ENCODE data around the gene COL6A2.

COL6A2 gene

DNA sequence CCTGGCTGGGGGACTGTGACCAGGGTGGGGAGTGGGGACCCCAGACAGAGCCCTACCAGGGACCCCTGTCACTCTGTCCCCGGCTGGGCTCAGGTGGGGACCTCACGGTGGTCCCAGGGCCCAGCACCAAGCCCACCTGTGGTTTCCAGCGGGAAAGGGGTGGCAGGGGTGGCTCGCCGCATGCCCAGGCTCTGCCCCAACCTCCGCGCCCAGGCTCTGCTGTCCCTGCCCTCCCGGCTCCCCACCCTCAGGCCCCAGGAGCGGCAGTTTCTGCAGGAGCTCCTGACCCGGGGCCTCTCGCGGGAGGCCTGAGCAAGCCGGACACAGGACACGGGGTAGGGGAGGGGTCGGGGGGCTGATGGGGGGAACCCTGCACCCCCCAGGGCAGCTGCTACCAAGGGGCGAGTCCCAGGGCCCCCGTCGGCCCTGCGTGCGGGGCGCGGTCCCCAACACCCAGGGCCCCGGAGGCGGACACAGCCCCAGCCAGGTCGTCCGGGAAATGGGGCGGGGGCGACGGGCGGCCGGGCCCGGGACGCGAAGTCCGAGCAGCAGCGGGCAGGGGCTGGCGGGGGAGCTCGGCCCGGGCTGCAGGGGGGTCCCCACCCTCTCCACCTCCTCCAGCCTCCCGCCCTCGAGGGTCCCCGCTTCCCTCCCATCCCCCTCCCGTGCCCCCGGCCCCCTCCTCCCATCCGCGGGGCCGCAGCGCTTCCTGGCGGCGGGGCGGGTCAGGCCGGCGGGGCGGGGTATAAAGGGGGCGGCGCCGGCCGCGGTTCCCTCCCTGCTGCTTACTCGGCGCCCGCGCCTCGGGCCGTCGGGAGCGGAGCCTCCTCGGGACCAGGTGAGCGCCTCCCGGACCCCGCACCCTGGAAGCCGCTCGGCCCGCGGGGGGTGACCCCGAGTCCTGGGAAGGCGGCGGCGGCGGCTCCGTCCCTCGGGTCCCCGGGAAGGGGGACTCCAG lies at the start of gene COL6A2:
TSS of gene COL6A2 (plus strand) at position 777 of the 958 bp plus-strand sequence.
- H3K27ac Mint-ChIP-seq (ENCODE audit: low read depth), result no peak within 1 kb of the TSS
- peaks cover 16% of the 10 kb centered on the region for H3K36me3 Mint-ChIP-seq (ENCODE audit: insufficient read depth)
- peak within 1 kb of the TSS; percentile 71 for H3K4me3 Mint-ChIP-seq
- peaks cover 18% of the 10 kb centered on the region for H3K27me3 Mint-ChIP-seq
- H3K9me3 Mint-ChIP-seq, result peaks cover 5% of the 10 kb centered on the region
- peak; percentile 44 for ATAC-seq (replicated peaks; ENCODE audit: extremely low read depth, poor library complexity, severe bottlenecking)
- peak; percentile 13 to 16 for DNase-seq (ENCODE audit: low spot score in 2 of 2)
- H3K4me1 Mint-ChIP-seq, result peaks cover 19% of the 10 kb centered on the region

- H3K4me1 Mint-ChIP-seq, result peaks cover 7% of the 10 kb centered on the region
- DNase-seq (ENCODE audit: low spot score in 2 of 2), result no peak
Measured at GRCh38 chr21:46048926-46049889, 48.7 kb upstream of the COL6A2 start.

GRCh38 chr21:46049890-46050667 lies 47.8 kb upstream of the COL6A2 start:
- DNase-seq (ENCODE audit: low spot score in 2 of 2) (no peak), ATAC-seq (replicated peaks; ENCODE audit: extremely low read depth, poor library complexity, severe bottlenecking) (no peak)
- Mint-ChIP-seq H3K4me3 (no peak overlapping the region), H3K27me3 (no peaks in the 10 kb centered on the region), H3K9me3 (no peaks in the 10 kb centered on the region), H3K4me1 (peaks cover 7% of the 10 kb centered on the region), H3K36me3 (ENCODE audit: insufficient read depth) (peaks cover 7% of the 10 kb centered on the region), H3K27ac (ENCODE audit: low read depth) (no peak overlapping the region)

More at GRCh38 chr21:46048926-46049889, 48.7 kb upstream of the COL6A2 start:
- H3K27ac Mint-ChIP-seq (ENCODE audit: low read depth), result no peak overlapping the region
- H3K9me3 Mint-ChIP-seq, result no peaks in the 10 kb centered on the region
- H3K36me3 Mint-ChIP-seq (ENCODE audit: insufficient read depth), result peaks cover 7% of the 10 kb centered on the region
- no peaks in the 10 kb centered on the region for H3K27me3 Mint-ChIP-seq
- ATAC-seq (replicated peaks; ENCODE audit: extremely low read depth, poor library complexity, severe bottlenecking), result no peak
- no peak overlapping the region for H3K4me3 Mint-ChIP-seq

- DNase-seq (ENCODE audit: low spot score in 2 of 2), result no peak
- Mint-ChIP-seq H3K27ac (ENCODE audit: low read depth) (no peak overlapping the region), H3K27me3 (no peaks in the 10 kb centered on the region), H3K4me1 (peaks cover 7% of the 10 kb centered on the region), H3K4me3 (no peak overlapping the region), H3K36me3 (ENCODE audit: insufficient read depth) (peaks cover 11% of the 10 kb centered on the region), H3K9me3 (no peaks in the 10 kb centered on the region)
- no peak for ATAC-seq (replicated peaks; ENCODE audit: extremely low read depth, poor library complexity, severe bottlenecking)
Measured at GRCh38 chr21:46050668-46051378, 47.1 kb upstream of the COL6A2 start.

DNA sequence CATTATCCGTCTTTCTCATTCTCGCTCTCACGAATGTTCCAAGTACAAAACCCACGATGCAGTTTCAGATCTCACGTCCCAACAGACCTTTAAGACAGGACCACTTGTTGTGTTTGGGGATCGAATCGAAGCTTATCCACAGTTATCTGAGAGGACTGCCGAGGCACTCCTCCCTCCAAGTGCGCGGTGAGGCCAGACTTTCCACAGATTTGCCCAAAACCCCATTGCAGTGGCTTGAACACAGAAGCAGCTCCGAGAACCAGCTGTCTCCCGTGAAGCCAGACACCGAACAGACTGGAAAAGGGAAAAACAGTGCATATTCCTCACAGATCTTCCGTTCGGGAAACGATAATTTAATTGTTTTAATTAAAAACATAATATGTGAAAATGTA lies 46.5 kb upstream of the COL6A2 start:
- Mint-ChIP-seq H3K4me3 (no peak overlapping the region), H3K4me1 (peaks cover 7% of the 10 kb centered on the region), H3K27me3 (no peaks in the 10 kb centered on the region), H3K27ac (ENCODE audit: low read depth) (no peak overlapping the region), H3K9me3 (no peaks in the 10 kb centered on the region), H3K36me3 (ENCODE audit: insufficient read depth) (peaks cover 11% of the 10 kb centered on the region)
- ATAC-seq (replicated peaks; ENCODE audit: extremely low read depth, poor library complexity, severe bottlenecking) (no peak), DNase-seq (ENCODE audit: low spot score in 2 of 2) (no peak)

GRCh38 chr21:46051821-46052675 lies 45.9 kb upstream of the COL6A2 start:
- Mint-ChIP-seq H3K27me3 (peaks cover 2% of the 10 kb centered on the region), H3K27ac (ENCODE audit: low read depth) (peak overlapping the region; percentile 89), H3K4me1 (peaks cover 7% of the 10 kb centered on the region), H3K4me3 (no peak overlapping the region), H3K36me3 (ENCODE audit: insufficient read depth) (peaks cover 11% of the 10 kb centered on the region), H3K9me3 (no peaks in the 10 kb centered on the region)
- no peak for ATAC-seq (replicated peaks; ENCODE audit: extremely low read depth, poor library complexity, severe bottlenecking)
- no peak for DNase-seq (ENCODE audit: low spot score in 2 of 2)

DNA sequence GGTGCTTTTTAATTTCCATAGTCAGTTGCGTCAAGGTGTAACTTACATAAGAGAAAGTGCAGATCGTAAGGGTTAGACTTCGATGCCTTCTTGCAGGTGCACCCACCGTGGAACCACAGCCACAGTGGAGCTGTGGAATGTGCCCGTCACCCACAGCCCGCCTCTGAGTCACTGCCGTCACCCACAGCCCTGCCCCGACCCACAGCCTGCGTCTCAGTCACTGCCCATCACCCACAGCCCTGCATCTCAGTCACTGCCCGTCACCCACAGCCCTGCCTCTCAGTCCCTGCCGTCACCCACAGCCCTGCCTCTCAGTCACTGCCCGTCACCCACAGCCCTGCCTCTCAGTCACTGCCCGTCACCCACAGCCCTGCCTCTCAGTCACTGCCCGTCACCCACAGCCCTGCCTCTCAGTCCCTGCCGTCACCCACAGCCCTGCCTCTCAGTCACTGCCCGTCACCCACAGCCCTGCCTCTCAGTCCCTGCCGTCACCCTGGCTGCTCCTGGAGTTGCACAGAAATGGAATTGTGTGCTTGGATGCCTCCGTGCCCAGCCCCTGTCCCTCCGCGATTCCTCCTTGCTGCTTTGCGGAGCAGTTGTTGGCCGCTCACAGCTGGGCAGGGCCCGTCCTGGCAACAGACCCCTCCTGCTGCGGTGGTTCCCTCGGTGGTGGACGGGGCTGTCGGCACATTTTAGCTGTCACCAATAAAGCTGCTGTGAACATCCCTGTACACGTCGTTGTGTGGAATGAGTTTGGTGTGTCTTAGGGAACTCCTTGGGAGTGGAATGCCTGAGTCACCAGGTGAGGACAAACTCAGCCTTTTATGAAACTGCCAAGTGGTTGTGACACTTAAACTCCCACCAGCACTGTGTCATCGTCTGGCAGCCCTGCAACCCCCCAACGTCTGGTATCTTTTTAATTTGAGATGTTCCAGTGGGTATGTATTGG lies 44.9 kb upstream of the COL6A2 start:
- Mint-ChIP-seq H3K27ac (ENCODE audit: low read depth) (peak overlapping the region; percentile 89), H3K9me3 (no peaks in the 10 kb centered on the region), H3K36me3 (ENCODE audit: insufficient read depth) (peaks cover 11% of the 10 kb centered on the region), H3K4me1 (peaks cover 17% of the 10 kb centered on the region), H3K27me3 (peaks cover 9% of the 10 kb centered on the region), H3K4me3 (peak overlapping the region; percentile 20)
- DNase-seq (ENCODE audit: low spot score in 2 of 2) (peak in 1 of 2 donors; percentile 77), ATAC-seq (replicated peaks; ENCODE audit: extremely low read depth, poor library complexity, severe bottlenecking) (peak; percentile 82)

- Mint-ChIP-seq H3K27me3 (peaks cover 17% of the 10 kb centered on the region), H3K9me3 (no peaks in the 10 kb centered on the region), H3K36me3 (ENCODE audit: insufficient read depth) (peaks cover 12% of the 10 kb centered on the region), H3K4me1 (peaks cover 24% of the 10 kb centered on the region), H3K4me3 (no peak overlapping the region), H3K27ac (ENCODE audit: low read depth) (peak overlapping the region; percentile 89)
- ATAC-seq (replicated peaks; ENCODE audit: extremely low read depth, poor library complexity, severe bottlenecking) (no peak), DNase-seq (ENCODE audit: low spot score in 2 of 2) (no peak)
Measured at GRCh38 chr21:46054031-46054430, 43.9 kb upstream of the COL6A2 start.

DNA sequence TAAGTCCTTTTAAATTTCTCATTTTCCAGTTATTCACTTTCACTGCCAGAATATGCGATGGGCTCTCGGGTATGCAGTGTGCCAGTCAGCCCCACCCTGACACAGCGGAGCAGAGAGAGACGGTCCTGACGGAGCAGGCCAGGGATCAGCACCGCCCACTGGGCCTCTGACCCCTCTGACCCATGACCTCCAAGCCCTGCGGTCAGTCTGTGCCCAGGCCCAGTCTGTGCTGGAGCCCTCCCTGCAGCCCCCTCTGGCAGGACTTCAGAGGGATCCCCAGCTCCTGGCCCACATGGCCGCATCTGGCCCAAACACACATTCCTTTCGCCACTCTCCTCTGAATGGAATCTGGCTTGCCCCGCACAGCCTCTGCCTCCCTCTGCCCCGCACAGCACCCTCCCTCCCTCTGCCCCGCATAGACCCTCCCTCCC lies 43.4 kb upstream of the COL6A2 start:
- Mint-ChIP-seq H3K36me3 (ENCODE audit: insufficient read depth) (peaks cover 12% of the 10 kb centered on the region), H3K4me1 (peaks cover 24% of the 10 kb centered on the region), H3K9me3 (no peaks in the 10 kb centered on the region), H3K27me3 (peaks cover 19% of the 10 kb centered on the region), H3K4me3 (no peak overlapping the region), H3K27ac (ENCODE audit: low read depth) (no peak overlapping the region)
- DNase-seq (ENCODE audit: low spot score in 2 of 2), result no peak
- ATAC-seq (replicated peaks; ENCODE audit: extremely low read depth, poor library complexity, severe bottlenecking), result no peak

DNA sequence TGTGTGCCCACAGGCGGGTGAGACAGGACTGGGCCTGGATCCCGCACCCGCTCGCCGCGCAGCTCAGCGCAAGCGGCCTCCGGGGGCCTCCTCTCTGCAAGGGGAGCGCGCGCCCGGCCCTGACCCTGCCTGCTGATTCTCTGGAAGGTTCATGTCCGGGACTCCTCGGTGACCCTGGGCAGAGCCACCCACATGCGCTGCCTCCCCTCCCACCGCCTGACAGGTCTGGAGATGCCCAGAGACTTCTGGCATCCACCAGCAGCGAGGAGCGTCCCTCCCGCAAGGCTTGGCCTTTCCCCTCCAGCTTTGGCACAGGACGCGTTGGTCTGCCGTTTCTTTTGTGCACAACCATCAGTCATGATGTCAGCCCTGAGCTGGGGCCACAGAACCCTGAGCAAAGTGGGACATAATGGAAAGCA lies 42.0 kb upstream of the COL6A2 start:
- H3K36me3 Mint-ChIP-seq (ENCODE audit: insufficient read depth), result peaks cover 12% of the 10 kb centered on the region
- DNase-seq (ENCODE audit: low spot score in 2 of 2), result no peak
- no peak overlapping the region for H3K4me3 Mint-ChIP-seq
- ATAC-seq (replicated peaks; ENCODE audit: extremely low read depth, poor library complexity, severe bottlenecking), result no peak
- H3K27me3 Mint-ChIP-seq, result peaks cover 19% of the 10 kb centered on the region
- H3K4me1 Mint-ChIP-seq, result peaks cover 24% of the 10 kb centered on the region
- no peaks in the 10 kb centered on the region for H3K9me3 Mint-ChIP-seq
- no peak overlapping the region for H3K27ac Mint-ChIP-seq (ENCODE audit: low read depth)

All from central memory CD8-positive, alpha-beta T cell (primary cell).